HG02943 (cell line): ENCODE results near the gene CARTPT.
A peak's percentile ranks its signal among the peaks of the same experiment; 100 is the strongest.

Source experiments
- ATAC-seq: cut with Tn5 transposase; IDR thresholded peaks from one replicate; pipeline ENCODE4 v1.9.1; 2021; ENCODE audit warnings: mild to moderate bottlenecking, low read depth, moderate library complexity; ENCODE audit not compliant: unreplicated experiment

Gene CARTPT

DNA sequence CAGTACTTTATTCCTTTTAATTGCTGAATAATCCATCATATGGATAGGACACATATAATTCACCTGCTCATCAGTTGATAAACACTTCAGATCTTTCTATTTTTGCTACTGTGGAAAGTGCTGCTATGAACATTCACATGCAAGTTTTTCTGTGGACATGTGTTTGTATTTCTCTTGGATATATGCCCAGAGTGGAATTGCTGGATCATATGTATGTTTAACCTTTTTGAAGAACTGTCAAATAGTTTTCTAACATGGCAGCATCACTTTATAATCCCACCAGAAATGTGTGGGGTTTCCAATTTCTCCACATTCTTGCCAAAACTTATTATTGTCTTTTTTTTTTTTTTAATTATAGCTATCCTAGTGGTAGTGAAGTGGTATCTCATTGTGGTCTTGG lies 15.1 kb downstream of the CARTPT start:
- no peak for ATAC-seq

DNA sequence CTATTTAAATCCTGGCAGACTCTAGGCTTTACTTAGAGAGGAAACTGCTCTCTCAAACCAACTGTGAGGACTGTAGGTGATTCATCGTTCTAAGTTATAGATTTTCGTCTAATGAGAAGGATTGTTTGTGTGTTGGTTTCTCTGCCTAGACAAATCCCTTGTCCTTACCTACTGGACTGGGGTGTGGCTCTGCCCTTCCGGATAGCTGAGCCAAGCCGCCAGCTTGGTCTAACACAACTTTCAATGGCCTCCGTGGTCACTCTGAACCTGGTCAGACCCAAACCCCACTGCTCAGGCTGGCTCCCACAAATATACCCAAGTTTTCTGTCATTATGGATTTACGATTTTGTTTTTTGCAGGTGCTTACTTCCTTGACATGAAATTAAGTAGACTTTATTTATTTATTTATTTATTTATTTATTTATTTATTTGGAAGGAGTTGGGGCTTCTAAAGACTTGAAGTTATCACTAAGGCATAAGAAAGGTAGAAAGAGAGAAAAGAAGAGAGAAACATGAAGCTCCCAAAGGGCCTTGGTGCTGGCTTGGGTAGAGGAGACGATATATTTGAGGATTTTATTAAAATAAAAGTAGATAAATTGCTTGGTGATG lies 19.0 kb downstream of the CARTPT start:
- ATAC-seq, result no peak

DNA sequence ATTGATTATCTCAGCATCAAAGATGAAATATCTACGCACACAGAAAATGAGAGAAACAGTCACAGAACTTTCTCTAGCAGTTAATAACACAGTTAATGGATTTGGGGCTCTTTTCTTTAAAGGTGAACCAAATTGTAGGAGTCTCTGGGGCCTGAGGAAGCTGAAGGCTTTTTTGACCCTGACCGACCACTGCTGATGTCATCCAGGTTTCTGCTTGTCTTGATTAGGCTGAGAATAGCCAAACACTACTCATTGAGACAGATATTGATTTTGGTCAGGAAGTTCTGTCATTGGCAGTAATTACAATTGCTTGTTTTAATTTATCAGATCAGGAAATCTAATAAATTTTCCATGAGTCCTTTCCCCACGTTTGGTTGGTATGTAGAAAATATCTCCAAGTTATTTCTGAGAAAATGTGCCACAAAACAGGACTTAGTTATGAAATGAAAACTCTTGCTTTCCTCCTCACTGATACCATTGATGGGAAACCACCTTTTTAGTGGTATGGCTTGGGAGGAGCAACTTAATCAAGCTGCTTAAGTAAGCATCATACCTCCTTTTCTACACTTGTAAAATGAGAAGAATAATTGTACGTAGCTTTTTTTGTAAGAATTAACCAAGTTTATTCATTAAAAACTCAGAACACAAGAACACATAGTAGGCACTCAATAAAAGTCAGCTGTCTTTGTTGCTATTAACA lies 19.7 kb downstream of the CARTPT start:
- no peak for ATAC-seq

DNA sequence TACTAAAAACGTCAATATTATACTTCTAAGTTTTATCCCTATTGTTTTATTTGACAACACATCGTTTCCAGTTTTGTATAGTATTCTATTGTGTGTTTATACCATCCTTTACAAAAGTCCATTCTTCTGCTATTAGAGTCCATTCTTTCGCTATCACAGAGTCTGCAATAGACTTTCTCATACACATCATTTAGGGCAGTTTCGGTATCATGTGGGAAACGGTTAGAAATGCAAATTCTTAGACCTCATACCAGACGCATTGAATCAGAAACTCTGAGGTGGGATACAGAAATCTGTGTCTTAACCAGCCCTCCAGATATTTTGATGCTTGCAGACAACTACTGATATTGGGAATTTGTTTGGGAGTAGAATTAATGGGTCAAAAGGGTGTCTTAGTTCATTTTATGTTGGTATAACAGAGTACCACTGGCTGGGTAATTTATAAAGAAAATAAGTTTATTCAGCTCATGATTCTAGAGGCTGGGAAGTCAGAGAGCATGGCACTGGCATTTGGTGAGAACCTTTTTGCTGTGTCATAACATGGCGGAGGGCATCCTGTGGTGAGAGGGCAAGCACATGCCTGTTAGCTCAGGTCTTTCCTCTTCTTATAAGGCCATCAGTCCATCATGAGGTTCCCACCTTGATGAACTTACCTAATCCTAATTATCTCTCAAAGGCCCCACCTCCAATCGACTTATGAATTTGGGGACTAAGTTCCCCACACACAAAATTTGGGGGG lies 21.1 kb downstream of the CARTPT start:
- ATAC-seq, result peak; percentile 90

DNA sequence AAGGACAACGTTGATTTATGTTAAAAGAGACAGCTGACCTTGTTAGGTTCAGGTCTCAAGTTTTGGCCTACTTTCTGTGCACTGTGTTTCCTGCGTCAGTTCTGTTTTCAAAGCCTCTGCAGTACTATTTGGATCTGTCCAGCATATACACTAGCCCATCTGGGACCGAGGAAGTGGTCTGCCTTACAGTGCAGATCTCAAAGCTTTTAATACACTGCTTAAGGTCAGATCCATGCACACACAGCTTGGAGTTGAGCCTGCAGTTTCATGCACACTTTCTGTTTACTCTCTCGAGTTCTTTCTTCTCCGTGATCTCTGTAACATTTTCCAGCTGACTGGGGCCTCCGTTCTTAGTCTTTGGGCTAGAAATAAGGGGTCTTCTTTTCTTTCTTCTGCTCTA lies 24.1 kb downstream of the CARTPT start:
- no peak for ATAC-seq

DNA sequence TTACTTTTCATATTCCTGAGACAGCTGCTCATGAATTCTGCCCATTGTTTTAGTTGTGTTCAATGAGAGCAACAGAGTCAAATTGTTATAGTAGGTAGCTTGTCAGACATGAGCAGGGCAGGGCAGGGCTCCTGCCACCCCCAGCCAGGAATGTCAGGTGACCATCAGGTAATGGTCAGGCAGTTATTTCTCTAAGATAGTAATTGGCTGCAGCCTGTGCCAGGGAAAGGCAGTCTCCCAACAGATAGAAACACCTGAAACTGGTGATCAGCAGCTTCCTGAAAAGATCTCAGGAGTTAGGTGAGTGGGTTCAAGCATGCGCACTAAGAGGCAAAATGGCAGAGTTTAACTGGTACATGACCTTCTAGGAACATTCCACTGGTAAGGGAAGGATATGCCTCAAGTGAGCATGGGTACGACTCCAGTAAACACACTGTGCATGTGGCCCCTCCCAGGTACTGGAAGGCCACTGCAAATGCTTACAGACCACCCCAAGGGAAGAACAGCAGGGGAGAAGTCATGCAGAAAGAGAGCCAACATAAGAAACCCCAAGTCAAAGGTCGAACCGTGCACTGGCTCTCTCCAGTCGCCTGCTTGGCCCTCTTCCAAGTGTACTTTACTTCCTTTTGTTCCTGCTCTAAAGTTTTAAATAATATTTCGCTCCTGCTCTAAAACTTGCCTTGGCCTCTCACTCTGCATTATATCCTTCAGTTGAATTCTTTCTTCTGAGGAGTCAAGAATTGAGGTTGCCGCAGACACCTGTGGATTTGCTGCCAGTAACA lies 25.1 kb downstream of the CARTPT start:
- no peak for ATAC-seq

DNA sequence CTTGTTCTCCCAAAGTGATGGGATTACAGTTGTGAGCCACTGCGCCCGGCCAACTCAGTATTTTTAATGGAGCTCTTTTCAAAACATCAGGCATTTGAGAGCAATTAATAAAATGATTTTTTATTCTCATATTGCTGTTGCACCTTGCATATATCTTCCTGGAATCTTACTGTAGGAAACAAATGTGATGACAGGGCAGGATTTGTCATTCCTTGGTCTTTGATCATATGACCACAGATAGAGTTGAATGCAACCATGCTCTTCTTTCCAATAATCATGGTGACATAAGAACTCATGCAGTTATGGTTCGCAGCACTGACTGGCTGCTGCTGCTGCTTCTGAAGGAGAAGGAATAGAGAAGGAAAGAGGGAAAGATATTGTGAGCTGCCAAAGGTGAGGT lies 28.1 kb downstream of the CARTPT start:
- ATAC-seq, result no peak

DNA sequence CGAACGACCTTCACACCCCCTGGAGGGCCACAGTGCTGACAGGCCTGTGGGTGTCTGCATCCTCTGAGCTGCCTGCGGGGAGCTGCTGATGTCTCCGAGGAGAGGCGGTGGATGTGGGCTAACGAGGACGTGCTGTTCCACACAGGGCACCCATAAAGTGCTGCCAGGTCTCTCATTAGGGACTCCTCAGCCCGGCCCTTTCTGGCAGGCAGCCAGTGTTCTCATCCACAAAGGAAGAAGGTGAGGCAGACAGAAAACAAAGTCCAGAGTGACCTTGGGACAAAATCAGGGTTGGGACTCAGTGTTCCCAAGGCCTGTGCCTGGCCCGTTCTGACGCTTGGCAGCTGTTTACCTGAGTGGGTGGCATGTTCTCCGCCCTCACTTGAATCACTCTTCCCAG lies 29.3 kb downstream of the CARTPT start:
- no peak for ATAC-seq

DNA sequence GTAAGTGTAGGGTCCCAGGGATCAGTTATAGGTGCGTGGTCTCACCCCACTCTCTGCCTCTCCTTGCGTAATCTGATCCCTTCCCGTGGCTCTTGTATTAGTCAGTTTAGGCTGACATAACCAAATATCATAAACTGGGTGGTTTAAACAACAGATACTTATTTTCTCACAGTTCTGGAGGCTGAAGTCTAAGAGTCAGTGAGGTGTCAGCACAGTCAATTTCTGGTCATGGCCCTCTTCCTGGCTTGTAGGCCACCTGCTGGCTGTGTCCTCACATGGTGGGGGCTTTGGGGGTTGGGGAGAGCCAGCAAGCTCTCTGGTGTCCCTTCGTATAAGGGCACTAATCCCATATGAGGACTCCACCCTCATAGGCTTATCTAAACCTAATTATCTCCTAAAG lies 32.3 kb downstream of the CARTPT start:
- no peak for ATAC-seq

DNA sequence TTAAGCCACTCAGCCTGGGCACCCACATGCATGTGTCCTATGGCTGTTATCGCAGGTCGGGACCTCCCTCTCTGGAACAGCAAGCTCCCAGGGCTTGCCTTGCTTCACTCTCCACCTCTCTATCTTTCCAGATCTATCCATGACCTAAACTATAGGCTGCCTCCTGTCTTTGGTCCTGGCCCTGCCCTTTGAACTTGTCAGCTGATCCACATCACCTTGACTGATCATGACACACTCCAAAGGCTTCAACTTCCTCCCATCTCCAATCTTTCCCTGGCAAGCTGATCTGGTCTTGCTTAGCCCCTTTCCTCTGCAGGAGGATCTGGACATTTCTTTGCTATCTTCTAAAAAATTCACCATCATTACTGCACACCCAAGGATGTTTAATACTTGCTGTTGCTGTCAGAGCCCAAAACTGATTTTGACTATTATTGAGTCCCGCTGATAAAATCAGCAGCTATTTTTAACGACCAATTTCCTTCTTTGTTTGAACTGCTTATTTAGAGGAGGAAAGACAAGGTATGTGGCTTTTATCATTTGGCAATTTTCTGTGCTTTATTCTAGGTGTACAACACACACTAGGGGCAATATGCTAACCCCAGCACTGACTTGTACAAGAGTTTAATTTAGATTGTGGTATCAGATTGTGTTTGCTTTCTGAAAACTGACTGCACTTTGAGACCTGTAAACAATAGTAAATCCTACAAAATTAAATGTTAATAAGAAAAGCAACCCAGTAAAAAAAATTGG lies 33.5 kb downstream of the CARTPT start:
- ATAC-seq, result no peak

DNA sequence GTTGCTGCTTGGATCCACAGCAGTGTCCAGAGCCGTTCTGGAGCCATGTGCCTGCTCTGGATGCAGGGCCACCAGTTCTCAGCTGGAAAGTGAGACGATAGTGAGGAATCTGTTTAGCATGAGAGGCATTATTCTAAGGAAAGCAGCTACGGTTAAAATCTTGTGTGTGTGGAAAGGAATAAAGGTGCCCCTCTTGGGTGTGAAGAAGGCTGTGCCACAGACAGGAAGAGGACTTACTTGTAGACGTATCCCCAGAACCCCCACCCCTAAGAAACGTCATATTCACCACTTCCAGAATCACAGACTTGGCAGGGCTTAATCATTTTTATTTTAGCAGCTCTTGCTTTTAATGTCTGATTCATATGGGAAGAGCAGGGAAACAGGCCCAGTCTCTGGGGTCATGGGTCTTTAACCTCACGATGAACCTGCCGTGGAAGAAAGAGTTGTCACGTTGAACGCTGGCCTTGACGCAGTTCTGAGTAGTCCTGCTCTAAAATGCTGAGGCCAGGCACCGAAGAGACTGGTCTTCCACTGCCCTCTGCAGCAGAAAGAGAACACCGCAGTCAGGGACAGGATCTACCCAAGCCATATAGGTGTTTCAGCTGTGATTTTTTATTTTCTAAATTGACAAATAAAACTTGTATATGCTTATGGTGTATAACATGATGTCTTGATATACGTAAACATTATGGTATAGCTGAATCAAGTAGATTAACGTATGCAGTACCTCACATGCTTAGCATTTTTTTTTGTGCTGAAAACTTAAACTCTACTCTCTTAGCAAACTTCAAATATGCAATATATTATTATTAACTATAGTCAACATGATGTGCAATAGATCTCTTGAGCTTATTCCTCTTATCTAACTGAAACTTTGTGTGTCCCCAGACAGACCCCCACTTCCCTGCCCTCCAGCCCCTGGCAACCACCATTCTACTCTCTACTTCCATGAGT lies 38.8 kb downstream of the CARTPT start:
- ATAC-seq, result peak; percentile 77

DNA sequence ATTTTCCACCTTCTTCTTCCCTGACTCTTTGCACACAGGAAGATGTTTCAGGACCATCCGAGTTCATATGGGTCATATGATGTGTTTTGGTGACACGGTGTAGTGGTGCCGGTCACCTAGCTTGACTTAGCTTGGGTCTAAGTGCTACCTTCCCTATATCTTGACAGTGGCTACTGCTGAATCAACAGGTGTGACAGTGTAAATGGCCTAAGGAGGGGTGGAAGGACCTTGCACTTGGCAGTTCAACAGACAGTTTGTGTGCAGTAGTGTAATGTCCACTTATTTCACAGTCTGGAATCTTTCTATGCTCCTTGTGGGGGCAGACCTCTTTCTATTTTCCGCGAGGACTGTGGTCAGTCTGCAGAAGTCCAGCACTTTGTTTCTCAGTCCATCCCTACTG lies 43.8 kb downstream of the CARTPT start:
- no peak for ATAC-seq

DNA sequence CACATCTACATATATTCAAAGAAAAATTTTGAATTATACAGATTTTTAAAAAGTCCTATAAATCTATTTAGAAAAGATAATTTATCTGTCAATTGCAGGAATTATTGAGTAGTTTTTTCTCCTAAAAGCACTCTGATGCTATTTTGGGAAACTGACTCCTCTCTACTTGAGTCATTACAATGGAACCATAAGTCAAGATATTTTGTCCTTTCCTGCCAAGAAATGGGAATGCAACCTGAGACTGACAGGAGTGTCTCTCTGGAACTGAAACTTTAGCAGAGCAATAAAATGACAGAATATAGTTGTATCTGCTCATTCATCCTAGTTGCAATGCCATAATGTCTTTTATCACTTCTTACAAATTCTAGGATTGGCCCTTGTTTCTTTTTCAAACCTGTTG lies 48.6 kb downstream of the CARTPT start:
- ATAC-seq, result no peak

DNA sequence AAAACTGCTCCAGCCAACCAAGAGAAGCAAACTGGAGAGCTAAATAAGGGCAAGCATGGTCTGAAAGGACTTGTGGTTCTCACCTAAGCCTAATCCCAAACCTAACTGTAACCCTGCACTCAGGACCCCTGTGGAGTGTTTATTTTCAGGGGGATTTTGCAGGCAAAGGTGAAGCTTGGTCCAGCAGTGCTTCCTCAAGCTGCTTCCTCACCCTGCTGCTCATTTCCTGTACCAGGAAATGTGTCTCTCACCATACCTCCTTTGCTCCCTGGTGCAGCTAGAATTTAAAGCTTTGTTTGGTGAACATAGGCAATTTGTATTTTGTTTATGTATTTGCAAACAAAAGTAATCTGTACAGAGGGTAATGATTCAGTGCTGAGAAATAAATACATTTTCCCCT lies 50.2 kb downstream of the CARTPT start:
- ATAC-seq, result no peak

DNA sequence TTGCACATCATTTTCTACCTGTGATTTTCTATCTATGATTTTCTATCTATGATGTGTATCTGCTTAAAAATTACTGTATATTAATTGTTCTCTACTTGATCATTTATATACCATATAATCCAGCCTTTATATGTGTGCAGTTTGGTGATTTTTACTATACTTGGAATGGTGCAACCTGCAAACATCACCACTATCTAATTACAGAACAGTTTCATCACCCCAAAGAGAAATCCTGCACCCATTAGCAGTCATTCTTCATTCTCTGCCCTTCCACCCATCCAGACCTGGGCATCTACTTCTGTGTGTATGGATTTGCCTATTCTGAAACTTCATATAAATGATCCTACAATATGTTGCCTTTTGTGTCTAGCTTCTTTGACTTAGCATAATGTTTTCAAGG lies 51.3 kb downstream of the CARTPT start:
- ATAC-seq, result no peak
